SK-N-SH treated with all-trans-retinoic acid at 6 μM for 48 hours (cell line): ENCODE results near the gene FOXN1.
"Not testable (repeated sequence)": the region's sequence is repeated elsewhere in the genome, so short reads cannot be mapped to it uniquely, and the experiment has no call there.

Experiments used
- ARNTL ChIP-seq: fragments of 450-650 bp; formaldehyde crosslinking; IDR thresholded peaks from 2 replicates; pipeline ENCODE4 v1.5.0; 2020; ENCODE audit warnings: low read depth, mild to moderate bottlenecking, moderate library complexity, borderline replicate concordance
- BACH2 ChIP-seq: fragments of 250-450 bp; sonication (Bioruptor Pico); IDR thresholded peaks from 2 replicates; pipeline ENCODE4 v1.9.0; 2021; ENCODE audit warnings: mild to moderate bottlenecking, borderline replicate concordance
- ESRRG ChIP-seq: fragments of 250-450 bp; sonication (Bioruptor Pico); IDR thresholded peaks from 2 replicates; pipeline ENCODE4 v1.6.1; 2021; ENCODE audit warnings: mild to moderate bottlenecking
- OSR1 ChIP-seq: fragments of 250-450 bp; sonication (Bioruptor Pico); IDR thresholded peaks from 2 replicates; pipeline ENCODE4 v1.8.0; 2022; ENCODE audit warnings: moderate library complexity, mild to moderate bottlenecking, inconsistent platforms
- PPARA ChIP-seq: fragments of 250-450 bp; sonication (Bioruptor Pico); IDR thresholded peaks from 2 replicates; pipeline ENCODE4 v1.5.0; 2020; ENCODE audit warnings: mild to moderate bottlenecking, borderline replicate concordance
- ZFP3 ChIP-seq: fragments of 250-450 bp; sonication (Bioruptor Pico); IDR thresholded peaks from 2 replicates; pipeline ENCODE4 v1.5.0; 2020; ENCODE audit warnings: mild to moderate bottlenecking, moderate library complexity
- ZFP30 ChIP-seq: fragments of 450-650 bp; formaldehyde crosslinking; IDR thresholded peaks from 2 replicates; pipeline ENCODE4 v1.5.0; 2022; ENCODE audit warnings: mild to moderate bottlenecking, moderate library complexity
- ZNF8 ChIP-seq: fragments of 450-650 bp; formaldehyde crosslinking; IDR thresholded peaks from 2 replicates; pipeline ENCODE4 v1.5.0; 2020; ENCODE audit warnings: mild to moderate bottlenecking, moderate library complexity
- TF ChIP-seq, protein P1 (sequence below): fragments of 250-450 bp; sonication (Bioruptor Pico); IDR thresholded peaks from 2 replicates; pipeline ENCODE4 v1.5.1; 2020; ENCODE audit warnings: low read depth, mild to moderate bottlenecking, moderate library complexity
- TF ChIP-seq, protein P2 (sequence below): fragments of 250-450 bp; sonication (Bioruptor Pico); IDR thresholded peaks from 2 replicates; pipeline ENCODE4 v1.8.0; 2021; ENCODE audit warnings: low read depth, mild to moderate bottlenecking, moderate library complexity, borderline replicate concordance
- TF ChIP-seq, protein P3 (sequence below): fragments of 250-450 bp; sonication (Bioruptor Pico); IDR thresholded peaks from 2 replicates; pipeline ENCODE4 v1.5.1; 2021; ENCODE audit warnings: mild to moderate bottlenecking, moderate library complexity

DNA sequence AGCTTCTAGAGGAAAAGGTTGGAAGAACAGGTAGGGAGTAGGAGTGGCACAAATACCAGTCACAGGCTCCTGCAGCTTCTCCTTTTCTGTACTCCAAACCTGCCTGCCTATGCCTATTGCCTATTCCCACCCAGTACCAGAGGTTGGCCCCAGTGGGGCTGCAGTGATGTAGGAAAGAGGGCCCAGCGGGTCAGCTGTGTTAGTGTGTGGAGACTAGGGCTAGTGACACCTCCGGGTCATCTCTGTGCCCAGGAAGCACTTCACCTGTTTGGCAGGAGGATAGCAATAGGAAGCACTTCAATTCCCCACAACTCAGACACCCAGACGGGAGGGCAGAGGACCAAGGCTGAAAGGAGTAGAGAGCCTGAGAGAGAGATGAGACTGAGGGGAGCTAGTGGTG is 69.9 kb downstream of the FOXN1 start:
- TF ChIP-seq, protein P1, sequence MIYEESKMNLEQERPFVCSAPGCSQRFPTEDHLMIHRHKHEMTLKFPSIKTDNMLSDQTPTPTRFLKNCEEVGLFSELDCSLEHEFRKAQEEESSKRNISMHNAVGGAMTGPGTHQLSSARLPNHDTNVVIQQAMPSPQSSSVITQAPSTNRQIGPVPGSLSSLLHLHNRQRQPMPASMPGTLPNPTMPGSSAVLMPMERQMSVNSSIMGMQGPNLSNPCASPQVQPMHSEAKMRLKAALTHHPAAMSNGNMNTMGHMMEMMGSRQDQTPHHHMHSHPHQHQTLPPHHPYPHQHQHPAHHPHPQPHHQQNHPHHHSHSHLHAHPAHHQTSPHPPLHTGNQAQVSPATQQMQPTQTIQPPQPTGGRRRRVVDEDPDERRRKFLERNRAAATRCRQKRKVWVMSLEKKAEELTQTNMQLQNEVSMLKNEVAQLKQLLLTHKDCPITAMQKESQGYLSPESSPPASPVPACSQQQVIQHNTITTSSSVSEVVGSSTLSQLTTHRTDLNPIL (CRISPR knock-in tag) = not testable (repeated sequence)
- not testable (repeated sequence) for TF ChIP-seq ZFP3; ARNTL (CRISPR knock-in tag); ZFP30 (CRISPR knock-in tag); ZNF8 (CRISPR knock-in tag); PPARA; ESRRG (CRISPR knock-in tag); BACH2 (CRISPR knock-in tag); OSR1
- TF ChIP-seq, protein P2, sequence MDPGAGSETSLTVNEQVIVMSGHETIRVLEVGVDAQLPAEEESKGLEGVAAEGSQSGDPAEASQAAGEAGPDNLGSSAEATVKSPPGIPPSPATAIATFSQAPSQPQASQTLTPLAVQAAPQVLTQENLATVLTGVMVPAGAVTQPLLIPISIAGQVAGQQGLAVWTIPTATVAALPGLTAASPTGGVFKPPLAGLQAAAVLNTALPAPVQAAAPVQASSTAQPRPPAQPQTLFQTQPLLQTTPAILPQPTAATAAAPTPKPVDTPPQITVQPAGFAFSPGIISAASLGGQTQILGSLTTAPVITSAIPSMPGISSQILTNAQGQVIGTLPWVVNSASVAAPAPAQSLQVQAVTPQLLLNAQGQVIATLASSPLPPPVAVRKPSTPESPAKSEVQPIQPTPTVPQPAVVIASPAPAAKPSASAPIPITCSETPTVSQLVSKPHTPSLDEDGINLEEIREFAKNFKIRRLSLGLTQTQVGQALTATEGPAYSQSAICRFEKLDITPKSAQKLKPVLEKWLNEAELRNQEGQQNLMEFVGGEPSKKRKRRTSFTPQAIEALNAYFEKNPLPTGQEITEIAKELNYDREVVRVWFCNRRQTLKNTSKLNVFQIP (CRISPR knock-in tag) = not testable (repeated sequence)
- TF ChIP-seq, protein P3, sequence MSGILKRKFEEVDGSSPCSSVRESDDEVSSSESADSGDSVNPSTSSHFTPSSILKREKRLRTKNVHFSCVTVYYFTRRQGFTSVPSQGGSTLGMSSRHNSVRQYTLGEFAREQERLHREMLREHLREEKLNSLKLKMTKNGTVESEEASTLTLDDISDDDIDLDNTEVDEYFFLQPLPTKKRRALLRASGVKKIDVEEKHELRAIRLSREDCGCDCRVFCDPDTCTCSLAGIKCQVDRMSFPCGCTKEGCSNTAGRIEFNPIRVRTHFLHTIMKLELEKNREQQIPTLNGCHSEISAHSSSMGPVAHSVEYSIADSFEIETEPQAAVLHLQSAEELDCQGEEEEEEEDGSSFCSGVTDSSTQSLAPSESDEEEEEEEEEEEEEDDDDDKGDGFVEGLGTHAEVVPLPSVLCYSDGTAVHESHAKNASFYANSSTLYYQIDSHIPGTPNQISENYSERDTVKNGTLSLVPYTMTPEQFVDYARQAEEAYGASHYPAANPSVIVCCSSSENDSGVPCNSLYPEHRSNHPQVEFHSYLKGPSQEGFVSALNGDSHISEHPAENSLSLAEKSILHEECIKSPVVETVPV = not testable (repeated sequence)
